Measurements from ENCODE around the gene HTT.

HTT gene

DNA sequence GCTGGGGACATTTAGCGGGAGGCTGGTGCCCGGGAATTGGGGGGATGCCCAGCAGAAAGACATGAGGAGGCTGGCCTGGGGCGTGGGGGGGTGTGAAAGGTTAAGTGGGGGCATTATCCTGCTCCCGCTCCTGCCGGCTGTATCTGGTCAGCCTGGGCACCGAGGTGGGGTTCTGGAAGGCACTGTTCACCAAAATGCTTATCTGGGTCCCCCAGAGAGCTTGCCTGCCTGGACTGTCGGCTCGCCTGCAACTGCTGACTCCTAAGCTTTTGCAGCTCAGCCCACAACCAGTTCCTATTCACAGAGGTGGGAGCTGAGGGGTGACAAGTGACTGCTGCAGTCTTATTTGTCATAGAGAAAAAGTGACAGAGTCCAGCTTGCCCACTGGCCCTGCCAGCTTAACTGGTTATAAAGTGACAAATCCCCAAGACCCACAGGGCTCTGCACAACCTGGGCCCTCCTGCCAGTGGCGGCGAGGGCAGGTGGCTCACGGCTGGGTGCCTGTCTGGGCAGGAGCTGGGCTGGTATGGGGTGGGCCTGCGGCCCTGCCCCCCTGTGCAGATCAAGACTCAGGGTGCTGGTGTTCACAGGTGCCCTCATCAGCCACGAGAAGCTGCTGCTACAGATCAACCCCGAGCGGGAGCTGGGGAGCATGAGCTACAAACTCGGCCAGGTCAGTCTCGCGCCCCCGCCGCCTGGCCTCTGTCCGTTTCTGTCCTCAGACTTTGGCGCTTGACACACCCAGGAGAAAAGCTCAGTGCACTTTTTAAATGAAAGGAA is 150.8 kb downstream of the HTT start:
- no peak for DNase-seq

DNA sequence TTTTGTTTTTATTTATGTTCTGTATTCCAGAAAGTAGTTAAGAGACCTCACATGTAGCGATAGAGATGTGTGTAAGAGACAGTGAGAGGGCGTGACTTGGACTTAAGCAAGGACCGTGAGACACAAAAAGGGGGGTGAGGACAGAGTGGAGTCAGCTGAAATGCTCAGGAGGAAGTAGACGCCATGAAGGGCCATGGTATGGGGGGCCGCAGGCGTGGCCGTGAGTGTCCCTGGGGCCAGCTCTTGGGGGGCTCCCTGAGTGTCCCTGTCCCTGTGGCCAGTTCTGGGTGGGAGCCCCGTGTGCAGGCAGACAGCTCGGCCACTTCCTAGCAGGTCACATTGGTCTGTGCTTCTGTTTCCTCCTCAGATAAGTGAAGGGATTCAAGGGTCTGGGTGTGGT is 151.5 kb downstream of the HTT start:
- no peak for DNase-seq

DNA sequence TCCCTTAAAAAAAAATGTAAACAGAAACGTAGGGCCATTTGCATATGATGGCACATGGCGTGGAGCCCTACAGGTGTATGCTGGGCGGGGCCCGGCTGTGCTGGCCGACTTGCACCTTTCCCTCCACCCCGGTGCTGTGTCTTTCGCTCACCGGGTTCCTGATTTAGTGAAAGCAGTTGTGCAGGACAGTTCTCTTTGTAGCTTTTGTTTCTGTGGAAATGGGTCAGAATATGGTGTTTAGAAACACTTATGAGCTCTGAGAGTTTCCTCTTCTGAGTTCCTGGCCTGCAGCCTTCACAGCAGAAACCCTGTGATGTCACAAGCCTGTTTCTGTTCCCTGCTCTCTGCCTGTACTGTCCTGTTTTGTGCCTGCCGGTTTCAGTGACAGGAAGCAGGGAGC is 152.0 kb downstream of the HTT start:
- DNase-seq = no peak

DNA sequence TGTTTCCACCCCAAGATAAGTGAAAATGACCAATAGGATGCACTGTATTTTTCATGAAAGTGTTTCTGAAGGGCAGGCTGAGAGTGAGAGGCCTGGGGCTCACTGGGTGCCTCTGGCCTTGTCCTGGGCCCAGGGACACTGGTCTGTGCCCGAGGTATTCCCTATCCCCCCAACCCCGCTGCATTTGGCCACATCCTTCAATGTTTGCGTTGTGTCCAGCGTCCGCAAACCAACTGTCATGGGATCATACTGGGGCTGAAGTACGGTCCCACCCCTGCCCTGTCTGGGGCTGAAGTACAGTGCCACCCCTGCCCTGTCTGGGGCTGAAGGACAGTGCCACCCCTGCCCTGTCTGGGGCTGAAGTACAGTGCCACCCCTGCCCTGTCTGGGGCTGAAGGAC is 152.5 kb downstream of the HTT start:
- DNase-seq = no peak

DNA sequence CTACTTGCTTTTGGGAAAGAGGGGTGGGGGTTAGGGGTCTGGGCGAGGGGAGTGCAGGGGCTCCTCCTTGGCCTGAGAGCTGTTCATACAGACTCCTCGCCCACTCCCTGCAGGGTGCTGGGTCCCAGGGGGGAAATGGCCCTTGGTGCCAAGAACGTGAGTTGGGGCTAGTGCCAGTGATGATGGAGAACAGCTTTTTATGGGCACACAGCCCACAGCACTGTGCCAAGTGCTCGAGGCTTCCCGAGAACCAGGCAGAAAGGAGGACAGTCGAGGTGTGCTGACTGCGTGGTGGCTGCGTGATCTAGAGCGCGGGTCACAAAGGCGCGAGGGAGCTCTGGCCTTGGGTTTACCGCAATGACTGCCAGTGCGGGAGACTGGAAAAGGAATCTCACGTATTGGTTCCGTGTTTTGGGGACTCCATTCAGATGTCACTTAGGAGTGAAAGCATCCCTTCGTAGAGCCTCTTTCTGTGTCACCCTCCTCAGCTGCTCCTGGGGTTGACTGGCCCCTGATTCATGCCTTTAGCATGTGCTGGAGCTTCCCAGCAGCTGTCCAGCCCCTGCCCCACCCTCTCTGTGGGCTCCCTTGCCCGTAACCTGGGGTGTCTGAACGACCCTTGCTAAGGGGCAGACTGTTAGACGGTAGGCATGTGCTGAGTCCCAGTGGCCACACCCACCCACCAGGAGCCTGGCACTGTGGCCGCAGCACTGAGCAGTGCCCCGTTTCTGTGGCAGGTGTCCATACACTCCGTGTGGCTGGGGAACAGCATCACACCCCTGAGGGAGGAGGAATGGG is 153.6 kb downstream of the HTT start:
- DNase-seq = peak; percentile 30

DNA sequence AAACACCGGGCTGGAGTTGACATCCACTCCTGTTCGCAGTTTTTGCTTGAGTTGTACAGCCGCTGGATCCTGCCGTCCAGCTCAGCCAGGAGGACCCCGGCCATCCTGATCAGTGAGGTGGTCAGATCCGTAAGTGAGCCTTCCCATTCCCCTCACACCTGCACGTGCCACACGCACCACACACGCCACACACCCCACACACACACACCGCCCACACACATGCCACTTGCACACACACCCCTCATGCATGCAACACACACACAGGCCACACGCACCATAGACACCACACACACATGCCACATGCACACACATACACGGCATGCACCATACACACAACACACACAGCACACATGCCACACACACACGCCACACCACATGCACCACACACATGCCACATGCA is 154.4 kb downstream of the HTT start:
- DNase-seq = no peak

DNA sequence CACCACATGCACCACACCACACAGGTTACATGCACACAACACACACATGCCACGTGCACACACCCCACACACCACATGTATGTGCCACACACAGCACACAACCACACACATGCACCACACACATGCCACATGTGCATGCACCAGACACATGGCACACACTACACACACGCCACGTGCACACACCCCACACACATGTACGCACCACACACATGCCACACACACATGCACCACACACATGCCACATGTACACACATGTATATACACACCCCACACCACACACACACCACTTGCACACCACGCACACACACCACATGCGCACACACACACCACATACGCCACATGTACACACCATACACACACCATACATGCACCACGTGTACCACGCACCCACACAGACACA is 154.8 kb downstream of the HTT start:
- no peak for DNase-seq

DNA sequence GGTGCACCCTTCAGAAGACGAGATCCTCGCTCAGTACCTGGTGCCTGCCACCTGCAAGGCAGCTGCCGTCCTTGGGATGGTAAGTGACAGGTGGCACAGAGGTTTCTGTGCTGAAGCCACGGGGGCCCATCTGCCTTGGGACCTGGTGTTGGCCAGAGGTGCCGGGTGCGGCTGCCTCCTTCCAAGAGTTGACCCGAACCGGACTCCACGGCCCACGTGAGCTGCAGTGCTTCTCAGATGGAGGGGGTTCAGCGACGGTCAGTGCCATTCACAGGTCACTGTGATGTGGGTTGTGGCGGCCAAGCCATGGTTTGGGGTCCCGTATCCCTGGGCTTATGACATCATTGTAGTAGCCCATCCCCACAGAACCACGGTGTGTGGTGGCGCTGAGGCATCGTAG is 155.5 kb downstream of the HTT start:
- DNase-seq = no peak

DNA sequence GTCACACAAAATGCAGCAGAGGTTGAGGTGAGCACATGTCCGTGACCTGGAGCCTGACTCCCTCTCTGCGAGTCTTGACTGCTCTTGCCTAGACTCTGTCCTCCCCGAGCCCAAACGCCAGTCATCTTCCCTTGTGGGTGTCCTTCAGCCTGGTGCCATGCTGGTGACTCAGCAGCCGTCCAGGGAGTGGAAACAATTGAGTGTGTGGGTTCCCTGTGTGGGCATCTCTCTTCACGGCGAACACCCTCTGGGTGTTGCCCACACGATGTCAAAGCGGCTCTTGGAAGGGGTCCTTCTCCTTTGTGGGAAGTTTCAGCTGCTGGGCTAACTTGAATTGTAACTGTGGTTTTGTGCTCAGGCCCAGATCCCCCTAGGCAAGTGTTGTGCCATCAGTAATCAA is 157.0 kb downstream of the HTT start:
- DNase-seq = no peak

DNA sequence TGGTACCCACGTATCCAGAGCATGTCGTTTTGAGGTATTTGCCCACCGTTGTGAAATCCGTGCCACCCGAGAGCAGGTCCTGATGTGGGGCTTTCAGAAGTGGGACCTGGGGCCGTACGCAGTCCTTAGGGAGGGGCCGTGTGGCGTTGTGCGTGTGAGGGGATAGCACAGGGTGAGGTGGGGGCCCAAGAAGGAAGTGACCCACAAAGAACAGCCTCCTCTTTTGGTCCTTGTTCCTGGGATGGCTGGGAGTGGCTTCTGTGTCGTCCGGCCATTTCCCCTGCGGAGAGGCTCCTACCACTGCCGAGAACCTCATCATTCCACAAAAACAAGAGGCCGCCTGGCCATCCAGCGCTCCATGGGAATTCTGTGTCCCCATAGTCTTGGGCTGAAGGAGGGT is 157.5 kb downstream of the HTT start:
- DNase-seq = no peak

DNA sequence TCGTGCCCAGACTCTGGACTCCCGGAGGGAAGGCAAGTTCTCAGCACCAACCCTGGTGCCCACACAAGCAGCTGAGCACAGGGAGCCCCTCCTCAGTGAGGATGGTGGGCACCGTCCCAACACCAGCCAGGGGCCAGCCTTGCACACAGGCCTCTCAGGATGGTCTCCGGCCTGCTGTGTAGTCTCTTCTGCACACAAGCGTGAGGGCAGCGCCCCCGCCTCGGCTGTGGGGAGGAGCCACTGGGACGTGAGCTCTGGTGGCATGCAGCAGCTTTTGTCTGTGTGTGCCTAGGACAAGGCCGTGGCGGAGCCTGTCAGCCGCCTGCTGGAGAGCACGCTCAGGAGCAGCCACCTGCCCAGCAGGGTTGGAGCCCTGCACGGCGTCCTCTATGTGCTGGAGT is 158.4 kb downstream of the HTT start:
- DNase-seq = no peak

DNA sequence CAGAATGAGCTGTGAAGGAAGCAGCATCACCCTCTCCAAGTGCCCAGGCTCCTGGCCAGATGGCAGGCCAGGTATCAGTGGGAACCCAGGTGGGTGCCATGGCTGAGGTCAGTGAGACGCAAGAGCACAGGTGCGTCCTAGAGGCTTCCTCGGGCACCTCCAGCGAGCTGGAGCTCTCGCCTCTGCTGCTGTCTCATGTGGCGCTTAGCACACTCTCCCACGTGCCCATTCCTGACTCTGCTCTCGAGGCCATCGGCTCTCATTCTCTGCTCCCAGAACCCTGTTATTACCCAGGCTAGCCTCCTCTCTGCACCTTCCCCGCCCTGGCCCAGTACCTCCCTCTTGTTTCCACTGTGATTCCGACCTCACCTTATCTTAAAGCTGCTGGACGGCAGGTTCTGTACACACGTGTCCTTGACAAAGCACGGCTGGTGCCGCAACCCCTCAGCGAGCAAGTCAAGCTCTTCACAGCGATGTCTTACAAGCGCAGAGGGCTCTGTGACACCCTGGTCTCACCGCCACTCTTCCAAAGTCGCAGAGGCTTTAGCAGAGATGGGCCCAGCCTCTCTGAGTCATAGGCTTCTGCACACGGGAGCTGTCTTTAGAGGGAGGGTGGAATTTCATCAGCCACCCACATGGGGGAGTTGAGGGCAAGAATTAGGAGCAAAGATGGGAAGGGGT is 159.1 kb downstream of the HTT start:
- DNase-seq = peak; percentile 23

DNA sequence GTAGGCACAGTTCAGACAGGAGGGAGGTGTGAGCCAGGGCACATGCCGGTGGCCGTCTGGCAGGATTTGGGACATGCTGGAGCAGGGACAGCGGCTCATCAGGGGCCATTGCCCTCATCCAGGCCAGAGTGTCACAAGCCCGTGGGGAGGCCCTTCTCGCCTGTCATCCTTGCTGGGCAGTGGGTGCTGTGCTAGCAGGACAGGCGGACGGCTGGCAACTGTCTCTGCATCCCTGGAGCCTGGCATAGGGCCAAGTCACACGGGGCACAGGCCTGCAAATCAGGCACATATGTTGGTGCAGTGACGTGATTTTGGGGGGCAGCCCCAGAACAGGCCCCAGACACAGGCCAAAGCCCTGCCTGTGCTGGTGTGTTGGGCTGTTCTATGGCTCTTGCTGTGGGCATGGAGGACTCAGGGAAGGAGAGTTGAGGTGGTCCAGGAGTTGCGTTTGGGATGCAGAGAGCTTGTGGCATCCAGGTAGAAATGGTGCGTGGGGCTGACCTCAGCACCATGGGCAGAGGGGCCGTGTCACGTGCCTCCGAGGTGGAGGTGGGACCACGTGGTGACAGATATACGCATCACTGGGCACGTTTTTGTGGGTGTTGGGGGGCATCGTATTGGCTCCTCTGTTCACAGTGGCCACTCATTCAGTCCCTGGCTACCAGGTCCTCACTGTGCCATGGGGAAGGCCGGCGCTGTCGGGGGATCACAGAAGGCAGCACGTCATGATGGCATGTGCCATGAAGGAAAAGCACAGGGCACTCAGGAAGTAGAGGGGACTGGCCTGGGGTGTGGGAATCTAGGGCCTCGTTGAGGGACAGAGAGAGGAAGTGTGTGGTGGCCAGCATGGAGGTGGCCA is 159.9 kb downstream of the HTT start:
- DNase-seq = no peak

DNA sequence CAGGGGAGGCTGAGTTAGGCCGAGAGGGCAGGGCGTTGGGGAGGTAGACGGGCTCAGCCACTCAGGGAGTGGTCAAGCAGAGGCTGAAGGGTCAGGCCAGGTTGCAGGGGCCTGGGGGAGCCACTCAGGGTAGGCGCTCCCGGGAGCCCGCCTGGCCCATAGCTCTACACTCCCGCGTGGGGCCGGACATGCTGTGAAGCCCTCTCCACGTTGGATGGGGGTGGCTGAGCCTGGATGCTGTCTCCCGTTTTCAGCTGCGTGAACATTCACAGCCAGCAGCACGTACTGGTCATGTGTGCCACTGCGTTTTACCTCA is 160.5 kb downstream of the HTT start:
- no peak for DNase-seq

DNA sequence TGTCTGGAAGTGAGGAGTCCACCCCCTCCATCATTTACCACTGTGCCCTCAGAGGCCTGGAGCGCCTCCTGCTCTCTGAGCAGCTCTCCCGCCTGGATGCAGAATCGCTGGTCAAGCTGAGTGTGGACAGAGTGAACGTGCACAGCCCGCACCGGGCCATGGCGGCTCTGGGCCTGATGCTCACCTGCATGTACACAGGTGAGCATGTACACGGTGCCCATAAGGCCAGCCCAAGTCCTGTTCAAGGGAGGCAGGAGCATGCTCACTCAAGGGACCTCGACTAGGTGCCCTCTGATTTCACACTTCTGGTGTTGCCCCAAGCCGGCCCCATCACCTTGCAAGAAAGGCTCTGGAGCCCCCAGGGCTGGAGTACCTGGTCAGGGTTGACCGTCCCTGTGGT is 161.1 kb downstream of the HTT start:
- no peak for DNase-seq

DNA sequence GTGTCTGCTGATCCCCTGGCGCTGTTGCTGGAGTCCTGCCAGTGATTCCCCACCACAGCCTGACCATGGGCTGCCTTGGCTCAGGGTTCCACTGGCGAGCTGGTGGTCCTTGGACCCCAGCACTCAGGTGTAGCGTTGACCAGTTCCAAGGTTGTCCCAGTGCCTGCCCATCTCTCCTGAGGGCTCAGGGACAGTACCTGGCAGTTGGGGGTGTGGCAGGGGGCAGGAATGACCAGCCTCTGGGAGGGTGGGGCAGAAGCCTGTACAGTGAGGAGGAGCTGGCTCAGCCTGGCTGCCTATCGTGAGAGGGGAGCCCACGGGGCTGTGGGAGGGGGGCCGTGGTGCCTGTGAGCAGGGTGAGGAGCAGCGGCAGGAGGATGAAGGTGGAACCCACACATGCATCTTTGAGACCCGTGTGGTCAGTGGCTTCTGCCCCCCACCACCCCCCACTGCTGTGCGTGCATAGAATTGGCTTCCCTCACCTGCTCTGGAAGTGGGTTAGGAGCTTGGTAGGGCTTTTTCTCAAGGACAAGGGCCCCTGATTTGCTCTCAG is 161.9 kb downstream of the HTT start:
- no peak for DNase-seq

DNA sequence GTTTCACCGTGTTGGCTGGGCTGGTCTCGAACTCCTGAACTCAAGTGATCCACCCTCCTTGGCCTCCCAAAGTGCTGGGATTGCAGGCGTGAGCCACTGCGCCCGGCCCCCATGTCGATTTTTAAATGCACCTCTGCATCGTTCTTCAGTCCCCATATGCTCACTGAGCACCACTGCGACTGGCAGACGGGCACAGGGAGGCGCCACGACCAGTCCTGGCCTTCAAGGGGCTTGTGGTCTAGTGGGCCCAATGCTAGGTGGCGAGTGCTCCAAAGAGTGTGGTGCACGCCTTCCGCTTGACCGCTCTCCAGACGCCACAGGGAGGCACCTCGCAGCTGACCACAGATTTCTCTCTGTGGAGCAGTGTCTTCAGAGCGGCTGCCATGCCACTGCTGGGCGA is 162.8 kb downstream of the HTT start:
- DNase-seq = no peak

DNA sequence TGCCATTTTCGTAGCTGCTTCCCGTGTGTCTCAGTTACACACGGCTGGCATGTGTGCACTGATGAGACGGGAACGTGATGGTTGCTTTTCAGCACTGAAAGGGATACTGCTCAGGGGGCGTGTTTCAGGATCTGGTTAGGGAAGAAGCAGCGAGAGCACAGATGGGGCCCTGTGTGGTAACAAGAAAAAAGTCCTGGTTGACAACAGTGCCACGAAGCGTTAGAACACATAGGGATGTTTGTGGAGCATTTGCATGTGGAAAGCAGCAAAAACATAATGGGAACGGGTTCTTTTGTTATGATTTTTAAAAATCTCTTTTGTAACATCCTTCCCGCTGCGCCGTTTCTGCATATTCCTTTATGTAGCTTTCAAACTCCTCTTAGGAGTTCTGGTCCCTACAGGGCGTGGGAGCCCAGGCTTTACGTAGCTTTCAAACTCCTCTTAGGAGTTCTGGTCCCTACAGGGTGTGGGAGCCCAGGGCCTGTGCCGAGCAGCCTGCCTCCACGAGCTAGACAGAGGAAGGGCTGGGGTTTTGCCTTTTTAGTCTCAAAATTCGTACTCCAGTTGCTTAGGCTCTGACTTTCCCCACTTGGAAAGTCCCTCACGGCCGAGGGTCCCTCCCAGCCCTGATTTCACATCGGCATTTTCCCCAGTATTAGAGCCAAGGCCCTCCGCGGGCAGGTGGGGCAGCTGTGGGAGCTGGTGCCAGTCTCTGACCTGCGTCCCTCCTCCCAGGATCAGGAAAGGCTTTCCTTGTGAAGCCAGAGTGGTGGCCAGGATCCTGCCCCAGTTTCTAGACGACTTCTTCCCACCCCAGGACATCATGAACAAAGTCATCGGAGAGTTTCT is 163.5 kb downstream of the HTT start:
- no peak for DNase-seq

DNA sequence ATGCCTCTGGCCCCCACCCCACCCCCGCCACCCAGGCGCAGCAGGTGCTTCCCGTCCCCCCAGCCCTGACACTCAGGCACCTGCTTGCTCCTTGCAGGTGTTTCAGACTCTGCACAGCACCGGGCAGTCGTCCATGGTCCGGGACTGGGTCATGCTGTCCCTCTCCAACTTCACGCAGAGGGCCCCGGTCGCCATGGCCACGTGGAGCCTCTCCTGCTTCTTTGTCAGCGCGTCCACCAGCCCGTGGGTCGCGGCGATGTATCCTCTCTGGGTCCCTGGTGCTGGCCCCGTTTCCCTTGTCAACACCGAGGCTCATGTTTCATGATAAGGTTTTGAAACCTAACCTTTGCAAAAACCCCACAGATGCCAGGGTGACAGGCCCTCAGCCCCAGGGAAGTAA is 164.2 kb downstream of the HTT start:
- no peak for DNase-seq

DNA sequence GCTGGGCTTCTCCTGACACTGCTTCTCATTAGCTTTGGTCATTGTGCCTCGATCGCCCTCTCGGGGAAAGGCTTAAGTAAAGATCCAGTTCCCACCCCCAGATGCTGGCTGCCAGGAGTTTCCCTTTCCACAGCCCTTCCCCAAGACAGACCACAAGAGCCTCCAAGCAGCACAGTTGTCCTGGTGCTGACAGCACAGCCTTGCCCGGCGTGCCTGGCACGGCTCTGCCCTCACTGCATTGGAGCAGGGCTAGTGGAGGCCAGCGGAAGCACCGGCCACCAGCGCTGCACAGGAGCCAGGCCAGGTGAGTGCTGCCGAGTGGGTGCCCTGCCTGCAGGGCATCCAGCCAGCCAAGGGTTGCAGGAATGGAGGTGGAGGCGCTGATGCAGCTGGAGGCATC is 164.8 kb downstream of the HTT start:
- DNase-seq = no peak

DNA sequence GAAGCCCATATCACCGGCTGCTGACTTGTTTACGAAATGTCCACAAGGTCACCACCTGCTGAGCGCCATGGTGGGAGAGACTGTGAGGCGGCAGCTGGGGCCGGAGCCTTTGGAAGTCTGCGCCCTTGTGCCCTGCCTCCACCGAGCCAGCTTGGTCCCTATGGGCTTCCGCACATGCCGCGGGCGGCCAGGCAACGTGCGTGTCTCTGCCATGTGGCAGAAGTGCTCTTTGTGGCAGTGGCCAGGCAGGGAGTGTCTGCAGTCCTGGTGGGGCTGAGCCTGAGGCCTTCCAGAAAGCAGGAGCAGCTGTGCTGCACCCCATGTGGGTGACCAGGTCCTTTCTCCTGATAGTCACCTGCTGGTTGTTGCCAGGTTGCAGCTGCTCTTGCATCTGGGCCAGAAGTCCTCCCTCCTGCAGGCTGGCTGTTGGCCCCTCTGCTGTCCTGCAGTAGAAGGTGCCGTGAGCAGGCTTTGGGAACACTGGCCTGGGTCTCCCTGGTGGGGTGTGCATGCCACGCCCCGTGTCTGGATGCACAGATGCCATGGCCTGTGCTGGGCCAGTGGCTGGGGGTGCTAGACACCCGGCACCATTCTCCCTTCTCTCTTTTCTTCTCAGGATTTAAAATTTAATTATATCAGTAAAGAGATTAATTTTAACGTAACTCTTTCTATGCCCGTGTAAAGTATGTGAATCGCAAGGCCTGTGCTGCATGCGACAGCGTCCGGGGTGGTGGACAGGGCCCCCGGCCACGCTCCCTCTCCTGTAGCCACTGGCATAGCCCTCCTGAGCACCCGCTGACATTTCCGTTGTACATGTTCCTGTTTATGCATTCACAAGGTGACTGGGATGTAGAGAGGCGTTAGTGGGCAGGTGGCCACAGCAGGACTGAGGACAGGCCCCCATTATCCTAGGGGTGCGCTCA is 165.8 kb downstream of the HTT start:
- no peak for DNase-seq

Data from EL (cell line).